GM23338 (cell line): ENCODE measurements around the gene OR10S1. TPM values are rescaled to one million over a fixed set of nuclear protein-coding genes. Genes with fewer than 3 reads are reported as not detected.

ENCODE experiments used
- ATAC-seq: fragments of 200-7000 bp; cut with Tn5 transposase; 3 replicates; pipeline ENCODE4 v1.9.1; 2020
- DNase-seq: peaks from one replicate; pipeline ENCODE4 v3.0.0-alpha.2; 2015; ENCODE audit warnings: low spot score
- H2AFZ ChIP-seq: fragments of 200-600 bp; sonication (generic); 2 replicates; pipeline ENCODE4 v1.8.0; 2016; ENCODE audit warnings: antibody characterized with exemption, mild to moderate bottlenecking, moderate library complexity
- H3F3A ChIP-seq: fragments of 200-600 bp; sonication (generic); replicated peaks from 2 replicates; pipeline ENCODE4 v1.8.0; 2017; ENCODE audit warnings: antibody characterized with exemption, mixed run types, low read depth
- H3K27ac ChIP-seq: fragments of 200-600 bp; sonication (generic); 2 replicates; pipeline ENCODE4 v1.6.1; 2016; ENCODE audit warnings: low read depth
- H3K27me3 ChIP-seq: fragments of 200-600 bp; sonication (generic); 2 replicates; pipeline ENCODE4 v1.8.0; 2016; ENCODE audit warnings: mild to moderate bottlenecking, mixed run types, moderate library complexity; ENCODE audit not compliant: insufficient read depth
- H3K36me3 ChIP-seq: fragments of 200-600 bp; sonication (generic); 2 replicates; pipeline ENCODE4 v1.8.0; 2016; ENCODE audit warnings: mild to moderate bottlenecking; ENCODE audit not compliant: insufficient read depth
- H3K4me1 ChIP-seq: fragments of 200-600 bp; sonication (generic); 2 replicates; pipeline ENCODE4 v1.8.0; 2016; ENCODE audit warnings: mild to moderate bottlenecking, moderate library complexity; ENCODE audit not compliant: insufficient read depth
- H3K4me2 ChIP-seq: fragments of 200-600 bp; sonication (generic); 2 replicates; pipeline ENCODE4 v1.7.1; 2017; ENCODE audit warnings: mixed run types
- H3K4me3 ChIP-seq: fragments of 200-600 bp; sonication (generic); 2 replicates; pipeline ENCODE4 v1.6.1; 2016; ENCODE audit warnings: mixed run types
- H3K79me2 ChIP-seq: fragments of 200-600 bp; sonication (generic); replicated peaks from 2 replicates; pipeline ENCODE4 v1.8.0; 2017; ENCODE audit warnings: mild to moderate bottlenecking; ENCODE audit not compliant: insufficient read depth
- H3K9me2 ChIP-seq: fragments of 200-600 bp; sonication (generic); 2 replicates; pipeline ENCODE4 v1.8.0; 2017; ENCODE audit not compliant: insufficient read depth
- H4K20me1 ChIP-seq: fragments of 200-600 bp; sonication (generic); replicated peaks from 2 replicates; pipeline ENCODE4 v1.8.0; 2017; ENCODE audit warnings: mild to moderate bottlenecking; ENCODE audit not compliant: insufficient read depth
- H3K27ac Mint-ChIP-seq: 2 replicates; pipeline ENCODE4 v1.8.0; 2020; ENCODE audit warnings: inconsistent platforms, mild to moderate bottlenecking, moderate library complexity, mixed read lengths
- H3K27me3 Mint-ChIP-seq: 3 replicates; pipeline ENCODE4 v1.8.0; 2022; ENCODE audit warnings: low read depth, mild to moderate bottlenecking, moderate library complexity, mixed read lengths, inconsistent platforms; ENCODE audit not compliant: insufficient read depth, poor library complexity
- H3K36me3 Mint-ChIP-seq: 3 replicates; pipeline ENCODE4 v1.8.0; 2021; ENCODE audit warnings: low read depth, mild to moderate bottlenecking, inconsistent platforms, moderate library complexity, mixed read lengths
- H3K4me1 Mint-ChIP-seq: 3 replicates; pipeline ENCODE4 v1.8.0; 2020; ENCODE audit warnings: mild to moderate bottlenecking, inconsistent platforms, mixed read lengths
- H3K4me3 Mint-ChIP-seq: 3 replicates; pipeline ENCODE4 v1.8.0; 2021; ENCODE audit warnings: moderate library complexity, mild to moderate bottlenecking, inconsistent platforms, mixed read lengths
- H3K9me3 Mint-ChIP-seq: 3 replicates; pipeline ENCODE4 v1.8.0; 2020; ENCODE audit warnings: moderate library complexity, mild to moderate bottlenecking, inconsistent platforms, mixed read lengths
- CTCF ChIP-seq, 2 experiments: fragments of 200-600 bp in 1 of 2; sonication (generic) in 1 of 2; conservative IDR thresholded peaks; 2 replicates each; pipeline versions ENCODE4 v1.5.1 to v1.6.1; 2016 to 2017; ENCODE audit warnings: antibody characterized with exemption in 2 of 2, low read depth in 2 of 2, mild to moderate bottlenecking in 2 of 2, moderate library complexity in 1 of 2
- ZNF331 ChIP-seq: fragments of 250-450 bp; sonication (Bioruptor Pico); IDR thresholded peaks from 2 replicates; pipeline ENCODE4 v1.5.0; 2020; ENCODE audit warnings: low read depth, mild to moderate bottlenecking, moderate library complexity
- polyA plus RNA-seq: library from polyadenylated mRNA; unstranded; fragments of >200 nt; fragmentation: Nextera tagmentation; extraction: Ambion mirVana; gene quantifications from 2 replicates; pipeline ENCODE4 v1.2.1, GENCODE V29; 2016
- total RNA-seq: library from RNA; depleted of rRNA; stranded (reverse); fragments of >200 nt; shearing (Covaris generic); gene quantifications from 2 replicates; pipeline ENCODE4 v1.2.3, GENCODE V29; 2014
- TF ChIP-seq, protein P1 (sequence below): fragments of 250-450 bp; sonication (Bioruptor Pico); IDR thresholded peaks from 2 replicates; pipeline ENCODE4 v1.5.0; 2020; ENCODE audit warnings: mild to moderate bottlenecking, moderate library complexity

Gene OR10S1
- total and polyA plus RNA-seq, 2 experiments from 2014 or later, result not detected

- TF ChIP-seq, protein P1, sequence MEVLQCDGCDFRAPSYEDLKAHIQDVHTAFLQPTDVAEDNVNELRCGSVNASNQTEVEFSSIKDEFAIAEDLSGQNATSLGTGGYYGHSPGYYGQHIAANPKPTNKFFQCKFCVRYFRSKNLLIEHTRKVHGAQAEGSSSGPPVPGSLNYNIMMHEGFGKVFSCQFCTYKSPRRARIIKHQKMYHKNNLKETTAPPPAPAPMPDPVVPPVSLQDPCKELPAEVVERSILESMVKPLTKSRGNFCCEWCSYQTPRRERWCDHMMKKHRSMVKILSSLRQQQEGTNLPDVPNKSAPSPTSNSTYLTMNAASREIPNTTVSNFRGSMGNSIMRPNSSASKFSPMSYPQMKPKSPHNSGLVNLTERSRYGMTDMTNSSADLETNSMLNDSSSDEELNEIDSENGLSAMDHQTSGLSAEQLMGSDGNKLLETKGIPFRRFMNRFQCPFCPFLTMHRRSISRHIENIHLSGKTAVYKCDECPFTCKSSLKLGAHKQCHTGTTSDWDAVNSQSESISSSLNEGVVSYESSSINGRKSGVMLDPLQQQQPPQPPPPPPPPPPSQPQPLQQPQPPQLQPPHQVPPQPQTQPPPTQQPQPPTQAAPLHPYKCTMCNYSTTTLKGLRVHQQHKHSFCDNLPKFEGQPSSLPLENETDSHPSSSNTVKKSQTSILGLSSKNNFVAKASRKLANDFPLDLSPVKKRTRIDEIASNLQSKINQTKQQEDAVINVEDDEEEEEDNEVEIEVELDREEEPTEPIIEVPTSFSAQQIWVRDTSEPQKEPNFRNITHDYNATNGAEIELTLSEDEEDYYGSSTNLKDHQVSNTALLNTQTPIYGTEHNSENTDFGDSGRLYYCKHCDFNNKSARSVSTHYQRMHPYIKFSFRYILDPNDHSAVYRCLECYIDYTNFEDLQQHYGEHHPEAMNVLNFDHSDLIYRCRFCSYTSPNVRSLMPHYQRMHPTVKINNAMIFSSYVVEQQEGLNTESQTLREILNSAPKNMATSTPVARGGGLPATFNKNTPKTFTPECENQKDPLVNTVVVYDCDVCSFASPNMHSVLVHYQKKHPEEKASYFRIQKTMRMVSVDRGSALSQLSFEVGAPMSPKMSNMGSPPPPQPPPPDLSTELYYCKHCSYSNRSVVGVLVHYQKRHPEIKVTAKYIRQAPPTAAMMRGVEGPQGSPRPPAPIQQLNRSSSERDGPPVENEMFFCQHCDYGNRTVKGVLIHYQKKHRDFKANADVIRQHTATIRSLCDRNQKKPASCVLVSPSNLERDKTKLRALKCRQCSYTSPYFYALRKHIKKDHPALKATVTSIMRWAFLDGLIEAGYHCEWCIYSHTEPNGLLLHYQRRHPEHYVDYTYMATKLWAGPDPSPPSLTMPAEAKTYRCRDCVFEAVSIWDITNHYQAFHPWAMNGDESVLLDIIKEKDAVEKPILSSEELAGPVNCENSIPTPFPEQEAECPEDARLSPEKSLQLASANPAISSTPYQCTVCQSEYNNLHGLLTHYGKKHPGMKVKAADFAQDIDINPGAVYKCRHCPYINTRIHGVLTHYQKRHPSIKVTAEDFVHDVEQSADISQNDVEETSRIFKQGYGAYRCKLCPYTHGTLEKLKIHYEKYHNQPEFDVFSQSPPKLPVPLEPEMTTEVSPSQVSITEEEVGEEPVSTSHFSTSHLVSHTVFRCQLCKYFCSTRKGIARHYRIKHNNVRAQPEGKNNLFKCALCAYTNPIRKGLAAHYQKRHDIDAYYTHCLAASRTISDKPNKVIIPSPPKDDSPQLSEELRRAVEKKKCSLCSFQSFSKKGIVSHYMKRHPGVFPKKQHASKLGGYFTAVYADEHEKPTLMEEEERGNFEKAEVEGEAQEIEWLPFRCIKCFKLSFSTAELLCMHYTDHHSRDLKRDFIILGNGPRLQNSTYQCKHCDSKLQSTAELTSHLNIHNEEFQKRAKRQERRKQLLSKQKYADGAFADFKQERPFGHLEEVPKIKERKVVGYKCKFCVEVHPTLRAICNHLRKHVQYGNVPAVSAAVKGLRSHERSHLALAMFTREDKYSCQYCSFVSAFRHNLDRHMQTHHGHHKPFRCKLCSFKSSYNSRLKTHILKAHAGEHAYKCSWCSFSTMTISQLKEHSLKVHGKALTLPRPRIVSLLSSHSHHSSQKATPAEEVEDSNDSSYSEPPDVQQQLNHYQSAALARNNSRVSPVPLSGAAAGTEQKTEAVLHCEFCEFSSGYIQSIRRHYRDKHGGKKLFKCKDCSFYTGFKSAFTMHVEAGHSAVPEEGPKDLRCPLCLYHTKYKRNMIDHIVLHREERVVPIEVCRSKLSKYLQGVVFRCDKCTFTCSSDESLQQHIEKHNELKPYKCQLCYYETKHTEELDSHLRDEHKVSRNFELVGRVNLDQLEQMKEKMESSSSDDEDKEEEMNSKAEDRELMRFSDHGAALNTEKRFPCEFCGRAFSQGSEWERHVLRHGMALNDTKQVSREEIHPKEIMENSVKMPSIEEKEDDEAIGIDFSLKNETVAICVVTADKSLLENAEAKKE (CRISPR knock-in tag), result no peak
Observed at GRCh38 chr11:123973816-123974215, 3.8 kb downstream of the OR10S1 start (continued).

- H3K79me2 ChIP-seq, result no peaks in the 10 kb centered on the region
- no peaks in the 10 kb centered on the region for H3K9me2 ChIP-seq
- no peak overlapping the region for H3K27ac ChIP-seq
- no peak overlapping the region for H2AFZ ChIP-seq
- Mint-ChIP-seq H3K9me3 (peaks cover 7% of the 10 kb centered on the region; the same call in 2 of the 3 replicates), H3K36me3 (peaks cover 2% of the 10 kb centered on the region; the same call in 1 of the 3 replicates), H3K4me3 (no peak overlapping the region), H3K4me1 (no peaks in the 10 kb centered on the region), H3K27me3 (no peaks in the 10 kb centered on the region), H3K27ac (no peak overlapping the region)
- no peaks in the 10 kb centered on the region for H3K27me3 ChIP-seq
- H4K20me1 ChIP-seq, result no peaks in the 10 kb centered on the region
- ATAC-seq (no peak), DNase-seq (no peak)
- H3K4me1 ChIP-seq, result no peaks in the 10 kb centered on the region
- no peak for TF ChIP-seq ZNF331
- TF ChIP-seq, protein P1 (CRISPR knock-in tag), result no peak
- no peak for TF ChIP-seq CTCF (conservative IDR thresholded peaks at IDR 0.05; ENCODE audit: low read depth in 2 of 2)
- no peaks in the 10 kb centered on the region for H3F3A ChIP-seq
- H3K4me2 ChIP-seq, result no peak overlapping the region
- no peaks in the 10 kb centered on the region for H3K36me3 ChIP-seq
- H3K4me3 ChIP-seq, result no peak overlapping the region
Observed at GRCh38 chr11:123956752-123957151, 20.8 kb downstream of the OR10S1 start.
